ENCODE results near the gene HBD.
"Not testable (repeated sequence)": the region's sequence is repeated elsewhere in the genome, so short reads cannot be mapped to it uniquely, and the experiment has no call there.

HBD gene

DNA sequence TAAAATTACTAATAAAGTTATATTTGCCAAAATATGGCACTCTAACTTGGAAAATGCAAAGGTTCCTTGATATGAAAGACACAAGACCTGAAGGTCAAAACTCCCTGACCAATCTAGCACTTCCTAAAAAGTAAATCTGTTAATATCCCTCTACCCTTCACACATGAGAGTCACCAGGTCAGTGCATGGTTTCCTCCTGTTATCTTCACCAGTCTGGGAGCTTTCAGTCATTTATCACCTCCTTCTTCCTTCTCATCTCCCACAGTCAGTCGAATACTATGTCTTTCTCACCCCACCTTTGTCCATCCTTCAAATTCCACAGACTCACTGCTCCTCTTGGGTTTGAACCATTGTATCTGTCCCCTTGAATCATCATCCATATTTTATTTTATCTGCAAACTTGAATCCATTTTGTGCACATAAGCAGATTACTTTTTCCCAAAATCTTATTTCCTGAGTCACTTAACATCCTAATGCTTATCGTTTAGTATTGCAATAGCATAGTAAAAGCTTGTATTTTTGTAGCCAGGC is 32.8 kb upstream of the HBD start:
- TF ChIP-seq, protein P1, sequence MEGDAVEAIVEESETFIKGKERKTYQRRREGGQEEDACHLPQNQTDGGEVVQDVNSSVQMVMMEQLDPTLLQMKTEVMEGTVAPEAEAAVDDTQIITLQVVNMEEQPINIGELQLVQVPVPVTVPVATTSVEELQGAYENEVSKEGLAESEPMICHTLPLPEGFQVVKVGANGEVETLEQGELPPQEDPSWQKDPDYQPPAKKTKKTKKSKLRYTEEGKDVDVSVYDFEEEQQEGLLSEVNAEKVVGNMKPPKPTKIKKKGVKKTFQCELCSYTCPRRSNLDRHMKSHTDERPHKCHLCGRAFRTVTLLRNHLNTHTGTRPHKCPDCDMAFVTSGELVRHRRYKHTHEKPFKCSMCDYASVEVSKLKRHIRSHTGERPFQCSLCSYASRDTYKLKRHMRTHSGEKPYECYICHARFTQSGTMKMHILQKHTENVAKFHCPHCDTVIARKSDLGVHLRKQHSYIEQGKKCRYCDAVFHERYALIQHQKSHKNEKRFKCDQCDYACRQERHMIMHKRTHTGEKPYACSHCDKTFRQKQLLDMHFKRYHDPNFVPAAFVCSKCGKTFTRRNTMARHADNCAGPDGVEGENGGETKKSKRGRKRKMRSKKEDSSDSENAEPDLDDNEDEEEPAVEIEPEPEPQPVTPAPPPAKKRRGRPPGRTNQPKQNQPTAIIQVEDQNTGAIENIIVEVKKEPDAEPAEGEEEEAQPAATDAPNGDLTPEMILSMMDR (IDR thresholded peaks at IDR 0.05; ENCODE audit: insufficient read depth, missing control alignments), result no peak
- no peak for FAIRE-seq

GRCh38 chr11:5266609-5267008 is 32.3 kb upstream of the HBD start:
- TF ChIP-seq, protein P1 (IDR thresholded peaks at IDR 0.05; ENCODE audit: insufficient read depth, missing control alignments), result no peak
- FAIRE-seq, result no peak

More for the DNA sequence above, 32.8 kb upstream of the HBD start:
- no peak for DNase-seq (ENCODE audit: insufficient read length, low spot score)

GRCh38 chr11:5265832-5266231 is 31.5 kb upstream of the HBD start:
- FAIRE-seq, result no peak
- DNase-seq (ENCODE audit: insufficient read length, low spot score), result no peak

More at GRCh38 chr11:5266609-5267008, 32.3 kb upstream of the HBD start:
- no peak for DNase-seq (ENCODE audit: insufficient read length, low spot score)

GRCh38 chr11:5258543-5259262 is 24.4 kb upstream of the HBD start:
- DNase-seq (ENCODE audit: insufficient read length, low spot score) (no peak), FAIRE-seq (no peak)
- TF ChIP-seq, protein P1 (IDR thresholded peaks at IDR 0.05; ENCODE audit: insufficient read depth, missing control alignments), result no peak

More at GRCh38 chr11:5265832-5266231, 31.5 kb upstream of the HBD start:
- TF ChIP-seq, protein P1 (IDR thresholded peaks at IDR 0.05; ENCODE audit: insufficient read depth, missing control alignments), result no peak

GRCh38 chr11:5257296-5257695 is 23.0 kb upstream of the HBD start:
- FAIRE-seq (no peak), DNase-seq (ENCODE audit: insufficient read length, low spot score) (no peak)
- TF ChIP-seq, protein P1 (IDR thresholded peaks at IDR 0.05; ENCODE audit: insufficient read depth, missing control alignments), result no peak

- not testable (repeated sequence) for FAIRE-seq; DNase-seq (ENCODE audit: insufficient read length, low spot score)
These were observed 20.5 kb upstream of the HBD start, which contains the start of gene HBG2 for GRCh38 chr11:5254646-5255413. Gene HBG2, minus strand, starts transcription at chr11:5254781. Its CDS starts 53 bp downstream, at chr11:5254728.

DNA sequence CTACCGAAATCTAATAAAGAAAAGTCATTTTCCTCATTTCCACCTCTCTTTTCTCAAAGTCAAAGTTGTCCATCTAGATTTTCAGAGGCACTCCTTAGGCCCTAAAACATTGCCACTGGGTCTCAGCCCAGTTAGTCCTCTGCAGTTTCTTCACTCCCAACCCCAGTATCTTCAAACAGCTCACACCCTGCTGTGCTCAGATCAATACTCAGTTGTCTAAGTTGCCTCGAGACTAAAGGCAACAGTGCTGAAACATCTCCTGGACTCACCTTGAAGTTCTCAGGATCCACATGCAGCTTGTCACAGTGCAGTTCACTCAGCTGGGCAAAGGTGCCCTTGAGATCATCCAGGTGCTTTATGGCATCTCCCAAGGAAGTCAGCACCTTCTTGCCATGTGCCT is 19.7 kb upstream of the HBD start:
- DNase-seq (ENCODE audit: insufficient read length, low spot score); FAIRE-seq: not testable (repeated sequence)

- not testable (repeated sequence) for FAIRE-seq; DNase-seq (ENCODE audit: insufficient read length, low spot score)
These were observed 19.2 kb upstream of the HBD start for GRCh38 chr11:5253440-5253839.
